HUES64 (cell line): ENCODE results near the gene PRR22.
"Not testable (repeated sequence)": the region's sequence is repeated elsewhere in the genome, so short reads cannot be mapped to it uniquely, and the experiment has no call there.

Experiments used
- H3K27ac ChIP-seq: 2 replicates; pipeline ENCODE4 v1.7.0; 2013; ENCODE audit warnings: low read depth, low read length, inconsistent platforms
- H3K27me3 ChIP-seq: 2 replicates; pipeline ENCODE4 v1.6.1; 2013; ENCODE audit warnings: mild to moderate bottlenecking, low read length; ENCODE audit not compliant: insufficient read depth
- H3K36me3 ChIP-seq: 2 replicates; pipeline ENCODE4 v1.6.1; 2013; ENCODE audit warnings: mild to moderate bottlenecking, low read length; ENCODE audit not compliant: insufficient read depth
- H3K4me1 ChIP-seq: 2 replicates; pipeline ENCODE4 v1.6.1; 2013; ENCODE audit warnings: mild to moderate bottlenecking, low read length, moderate library complexity; ENCODE audit not compliant: insufficient read depth
- H3K4me3 ChIP-seq: 2 replicates; pipeline ENCODE4 v1.5.1; 2013; ENCODE audit warnings: mild to moderate bottlenecking, low read length, moderate library complexity
- H3K9ac ChIP-seq: 2 replicates; pipeline ENCODE4 v1.6.1; 2013; ENCODE audit warnings: mild to moderate bottlenecking, low read depth, low read length
- H3K9me3 ChIP-seq: 2 replicates; pipeline ENCODE4 v1.6.1; 2013; ENCODE audit warnings: low read depth, low read length; ENCODE audit not compliant: insufficient read depth
- WGBS: fragments of 150-250, 120-280 bp; methylation state at CpG from one replicate; pipeline ENCODE4 v1.1.7; 2013; ENCODE audit warnings: missing lambda C conversion rate; 5-methylcytosine and 5-hydroxymethylcytosine counted together

PRR22 gene

GRCh38 chr19:5787409-5788182, 3.0 kb upstream of the PRR22 start:
- Histone ChIP-seq H3K27ac (no peak overlapping the region), H3K9ac (no peak overlapping the region), H3K36me3 (peaks cover 60% of the 10 kb centered on the region), H3K27me3 (no peaks in the 10 kb centered on the region), H3K4me3 (no peak overlapping the region), H3K9me3 (no peaks in the 10 kb centered on the region), H3K4me1 (no peaks in the 10 kb centered on the region)
- 96% methylated on average over 39 of the region's 39 CpGs for WGBS

- H3K9me3 ChIP-seq = no peaks in the 10 kb centered on the region
- H3K4me3 ChIP-seq = no peak overlapping the region
- no peaks in the 10 kb centered on the region for H3K27me3 ChIP-seq
- peaks cover 60% of the 10 kb centered on the region for H3K36me3 ChIP-seq
- no peaks in the 10 kb centered on the region for H3K4me1 ChIP-seq
- WGBS = 96% methylated on average over 44 of the region's 44 CpGs
- H3K9ac ChIP-seq = no peak overlapping the region
- no peak overlapping the region for H3K27ac ChIP-seq
These were observed 2.3 kb upstream of the PRR22 start for GRCh38 chr19:5786593-5787408.

- peaks cover 60% of the 10 kb centered on the region for H3K36me3 ChIP-seq
- no peak overlapping the region for H3K27ac ChIP-seq
- H3K4me1 ChIP-seq = no peaks in the 10 kb centered on the region
- no peak overlapping the region for H3K4me3 ChIP-seq
- H3K9ac ChIP-seq = no peak overlapping the region
- WGBS = 96% methylated on average over 37 of the region's 37 CpGs
- no peaks in the 10 kb centered on the region for H3K9me3 ChIP-seq
- H3K27me3 ChIP-seq = no peaks in the 10 kb centered on the region
These were observed 877 bp upstream of the PRR22 start for GRCh38 chr19:5785423-5785822.

- Histone ChIP-seq H3K27ac (no peak overlapping the region), H3K9me3 (no peaks in the 10 kb centered on the region), H3K4me3 (no peak overlapping the region), H3K36me3 (peaks cover 41% of the 10 kb centered on the region), H3K27me3 (no peaks in the 10 kb centered on the region), H3K9ac (no peak overlapping the region), H3K4me1 (no peaks in the 10 kb centered on the region)
- 91% methylated on average over 48 of the region's 48 CpGs for WGBS
These were observed 1.3 kb downstream of the PRR22 start for GRCh38 chr19:5782945-5783919.

GRCh38 chr19:5782322-5782721, 2.2 kb downstream of the PRR22 start:
- Histone ChIP-seq H3K27ac (no peak overlapping the region), H3K9ac (no peak overlapping the region), H3K27me3 (no peaks in the 10 kb centered on the region), H3K4me3 (no peak overlapping the region), H3K4me1 (no peaks in the 10 kb centered on the region), H3K36me3 (peaks cover 32% of the 10 kb centered on the region), H3K9me3 (no peaks in the 10 kb centered on the region)
- 92% methylated on average over 9 of the region's 9 CpGs for WGBS

- 93% methylated on average over 11 of the region's 11 CpGs for WGBS
- not testable (repeated sequence) for H3K4me1 ChIP-seq, H3K9me3 ChIP-seq, H3K4me3 ChIP-seq, H3K27ac ChIP-seq, H3K27me3 ChIP-seq, H3K9ac ChIP-seq
- peaks cover 18% of the 10 kb centered on the region for H3K36me3 ChIP-seq
These were observed 3.6 kb downstream of the PRR22 start for GRCh38 chr19:5780916-5781315.

- Histone ChIP-seq H3K9me3 (no peaks in the 10 kb centered on the region), H3K4me3 (no peak overlapping the region), H3K27me3 (no peaks in the 10 kb centered on the region), H3K4me1 (no peaks in the 10 kb centered on the region), H3K27ac (no peak overlapping the region), H3K9ac (no peak overlapping the region), H3K36me3 (no peaks in the 10 kb centered on the region)
- WGBS = 91% methylated on average over 17 of the region's 17 CpGs
These were observed 6.1 kb downstream of the PRR22 start for GRCh38 chr19:5778402-5778801.

GRCh38 chr19:5775668-5776309, 8.8 kb downstream of the PRR22 start:
- no peaks in the 10 kb centered on the region for H3K9me3 ChIP-seq
- H3K27me3 ChIP-seq = no peaks in the 10 kb centered on the region
- H3K4me1 ChIP-seq = no peaks in the 10 kb centered on the region
- H3K4me3 ChIP-seq = no peak overlapping the region
- H3K27ac ChIP-seq = no peak overlapping the region
- H3K36me3 ChIP-seq = no peaks in the 10 kb centered on the region
- WGBS = 93% methylated on average over 16 of the region's 17 CpGs
- H3K9ac ChIP-seq = no peak overlapping the region

- H3K36me3 ChIP-seq = no peaks in the 10 kb centered on the region
- H3K9ac ChIP-seq = no peak overlapping the region
- no peaks in the 10 kb centered on the region for H3K27me3 ChIP-seq
- H3K9me3 ChIP-seq = no peaks in the 10 kb centered on the region
- H3K4me1 ChIP-seq = no peaks in the 10 kb centered on the region
- no peak overlapping the region for H3K27ac ChIP-seq
- H3K4me3 ChIP-seq = no peak overlapping the region
- 96% methylated on average over 8 of the region's 8 CpGs for WGBS
These were observed 9.6 kb downstream of the PRR22 start for GRCh38 chr19:5774921-5775320.

GRCh38 chr19:5773276-5773675, 11.3 kb downstream of the PRR22 start:
- 0 out of 2 replicates have a peak overlapping the region, but pooled peaks have one; percentile 17 for H3K9ac ChIP-seq
- H3K4me1 ChIP-seq = no peaks in the 10 kb centered on the region
- H3K27me3 ChIP-seq = no peaks in the 10 kb centered on the region
- H3K4me3 ChIP-seq = no peak overlapping the region
- no peaks in the 10 kb centered on the region for H3K36me3 ChIP-seq
- H3K27ac ChIP-seq = no peak overlapping the region
- no peaks in the 10 kb centered on the region for H3K9me3 ChIP-seq
- 95% methylated on average over 5 of the region's 5 CpGs for WGBS
